ENCODE measurements around the gene PGAM2. TPM values are rescaled to one million over a fixed set of nuclear protein-coding genes. Genes with fewer than 3 reads are reported as not detected.

The PGAM2 gene
- total RNA-seq, 1 experiment from 2014 or later = 8.7 TPM

DNA sequence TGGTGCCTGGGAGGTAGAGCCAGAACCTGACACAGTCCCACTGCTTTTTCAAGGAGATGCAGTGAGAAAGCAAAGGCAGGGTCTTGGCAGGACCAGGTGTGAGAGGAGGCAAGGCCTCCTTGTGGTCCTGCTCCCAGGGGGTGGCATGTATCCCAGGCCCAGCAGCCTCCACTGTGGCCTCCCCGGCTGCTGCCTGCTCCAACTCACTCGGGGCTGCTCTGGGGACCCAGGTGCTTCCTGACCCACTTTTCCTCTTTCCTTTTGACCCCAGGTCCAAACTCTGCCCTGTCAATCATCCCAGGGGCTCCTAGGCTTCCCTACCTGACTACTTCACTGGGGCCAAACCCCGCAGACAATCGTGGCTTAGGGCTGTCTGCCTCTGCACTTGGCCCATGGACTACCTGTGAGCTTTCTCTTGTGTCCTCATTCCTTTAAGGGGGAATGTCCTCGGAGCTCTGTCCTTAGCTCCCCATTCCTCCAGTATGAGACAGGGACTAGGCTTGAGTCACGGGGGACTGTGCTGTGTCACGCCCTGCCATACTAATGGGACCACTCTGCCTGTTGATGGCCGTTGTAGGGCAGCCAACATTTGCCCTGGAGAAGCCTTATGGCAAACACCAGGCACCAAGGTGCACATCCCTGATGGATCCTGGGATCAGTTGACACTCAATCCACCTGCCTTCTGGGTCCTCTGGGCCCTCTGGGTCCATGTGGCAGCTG lies 37.6 kb upstream of the PGAM2 start:
- H2AK5ac ChIP-seq (ENCODE audit: insufficient read length, low read length) = no peak overlapping the region
- H3K4me3 Mint-ChIP-seq = peak overlapping the region; percentile 48 to 77
- H3K27me3 Mint-ChIP-seq (ENCODE audit: low read depth) = peaks cover 32% of the 10 kb centered on the region

More for the DNA sequence above, 37.6 kb upstream of the PGAM2 start:
- Histone ChIP-seq H2BK5ac (ENCODE audit: insufficient read length, low read length) (no peak overlapping the region), H2BK120ac (ENCODE audit: low read depth, low read length, poor library complexity, severe bottlenecking) (no peak overlapping the region), H3K4me2 (ENCODE audit: insufficient read depth, insufficient read length, low read length) (no peak overlapping the region), H2BK15ac (ENCODE audit: low read depth, low read length) (no peak overlapping the region), H3K27ac (ENCODE audit: insufficient read length, low read depth, low read length) (no peak overlapping the region), H3T11ph (ENCODE audit: low read length) (no peak overlapping the region), H3K79me1 (ENCODE audit: insufficient read depth, low read depth, low read length, poor library complexity, severe bottlenecking) (no peaks in the 10 kb centered on the region), H4K5ac (ENCODE audit: insufficient read length, low read depth, low read length) (no peak overlapping the region), H3K9ac (ENCODE audit: extremely low read depth, insufficient read length, low read length) (no peak overlapping the region), H4K20me1 (ENCODE audit: control insufficient read depth, insufficient read depth, insufficient read length) (no peaks in the 10 kb centered on the region), H4K91ac (ENCODE audit: insufficient read length, low read depth, low read length) (no peak overlapping the region), H3K18ac (ENCODE audit: insufficient read length, low read depth, low read length) (no peak overlapping the region), H4K8ac (replicated peaks; ENCODE audit: insufficient read length, low read depth, low read length) (no peak overlapping the region), H3K4me1 (ENCODE audit: insufficient read depth, low read length) (no peaks in the 10 kb centered on the region; the same call in 1 of the 2 replicates), H2BK20ac (ENCODE audit: low read depth, low read length, poor library complexity, severe bottlenecking) (no peak overlapping the region), H3K23ac (ENCODE audit: insufficient read length, low read depth, low read length) (no peak overlapping the region), H3K27me3 (ENCODE audit: insufficient read depth, low read length) (no peaks in the 10 kb centered on the region; the same call in 1 of the 2 replicates), H3K9me3 (ENCODE audit: control insufficient read depth, low read depth, low read length) (no peaks in the 10 kb centered on the region), H3K79me2 (ENCODE audit: insufficient read depth, low read length) (no peaks in the 10 kb centered on the region), H2BK12ac (ENCODE audit: insufficient read length, low read depth, low read length) (no peak overlapping the region), H3K56ac (ENCODE audit: insufficient read length, low read depth, low read length) (no peak overlapping the region), H3K23me2 (ENCODE audit: insufficient read length, low read depth, low read length, poor library complexity, severe bottlenecking) (peaks cover 10% of the 10 kb centered on the region), H2AFZ (ENCODE audit: low read length) (no peak overlapping the region), H3K4ac (ENCODE audit: low read depth, low read length) (no peak overlapping the region), H3K14ac (ENCODE audit: insufficient read depth, low read length) (no peak overlapping the region)
- no peak for TF ChIP-seq CTCF (conservative IDR thresholded peaks at IDR 0.05)
- Mint-ChIP-seq H3K27ac (no peak overlapping the region; a peak in 1 of 7 replicates), H3K4me1 (peaks cover 11 to 21% of the 10 kb centered on the region in 2 experiments), H3K9me3 (no peaks in the 10 kb centered on the region), H3K36me3 (ENCODE audit: insufficient read depth in 1 of 3, low read depth in 3 of 3) (peaks cover 0 to 4% (median 2%) of the 10 kb centered on the region in 3 experiments; a peak in 4 of 7 replicates)
- DNase-seq = no peak
- no CpG with 5 or more reads among the region's 8 CpGs for WGBS (ENCODE audit: extremely low coverage, insufficient read length, low lambda C conversion rate)

Measured in H9 (cell line).